H9 (cell line): Measurements from ENCODE around the gene WASHC2C. TPM values are rescaled to one million over a fixed set of nuclear protein-coding genes. Genes with fewer than 3 reads are reported as not detected.
A peak's percentile ranks its signal among the peaks of the same experiment; 100 is the strongest.
"Not testable (repeated sequence)": the region's sequence is repeated elsewhere in the genome, so short reads cannot be mapped to it uniquely, and the experiment has no call there.

ENCODE experiments used
- DNase-seq: peaks from one replicate; pipeline ENCODE4 v3.0.0-alpha.2; 2017
- H2AFZ ChIP-seq: one replicate; pipeline ENCODE4 v1.6.1; 2013; ENCODE audit warnings: mild to moderate bottlenecking, low read length, control low read depth, moderate library complexity
- H2AK5ac ChIP-seq: 2 replicates; pipeline ENCODE4 v1.6.1; 2013; ENCODE audit warnings: low read length, control low read depth, mixed read lengths; ENCODE audit not compliant: insufficient read length
- H2BK120ac ChIP-seq: one replicate; pipeline ENCODE4 v1.6.1; 2013; ENCODE audit warnings: low read depth, mild to moderate bottlenecking, low read length, control low read depth, inconsistent platforms; ENCODE audit not compliant: poor library complexity, severe bottlenecking
- H2BK12ac ChIP-seq: 2 replicates; pipeline ENCODE4 v1.6.1; 2013; ENCODE audit warnings: low read length, control low read depth, mixed read lengths, low read depth; ENCODE audit not compliant: insufficient read length
- H2BK15ac ChIP-seq: 2 replicates; pipeline ENCODE4 v1.6.1; 2013; ENCODE audit warnings: low read depth, low read length, control low read depth
- H2BK20ac ChIP-seq: one replicate; pipeline ENCODE4 v1.6.1; 2013; ENCODE audit warnings: low read depth, mild to moderate bottlenecking, low read length, control low read depth, inconsistent platforms; ENCODE audit not compliant: poor library complexity, severe bottlenecking
- H2BK5ac ChIP-seq: 2 replicates; pipeline ENCODE4 v1.6.1; 2013; ENCODE audit warnings: low read length, control low read depth, mixed read lengths; ENCODE audit not compliant: insufficient read length
- H3K14ac ChIP-seq: 2 replicates; pipeline ENCODE4 v1.6.1; 2013; ENCODE audit warnings: low read length, control low read depth; ENCODE audit not compliant: insufficient read depth
- H3K18ac ChIP-seq: 2 replicates; pipeline ENCODE4 v1.6.1; 2013; ENCODE audit warnings: low read depth, mild to moderate bottlenecking, mixed read lengths, low read length, control low read depth; ENCODE audit not compliant: insufficient read length
- H3K23ac ChIP-seq: 2 replicates; pipeline ENCODE4 v1.6.1; 2013; ENCODE audit warnings: low read length, control low read depth, mixed read lengths, low read depth; ENCODE audit not compliant: insufficient read length
- H3K23me2 ChIP-seq: 2 replicates; pipeline ENCODE4 v1.6.1; 2013; ENCODE audit warnings: low read depth, mild to moderate bottlenecking, mixed read lengths, low read length, control low read depth; ENCODE audit not compliant: insufficient read length, poor library complexity, severe bottlenecking
- H3K27ac ChIP-seq: 2 replicates; pipeline ENCODE4 v1.5.1; 2013; ENCODE audit warnings: low read length, control low read depth, mixed read lengths, low read depth; ENCODE audit not compliant: insufficient read length
- H3K27me3 ChIP-seq: 2 replicates; pipeline ENCODE4 v1.6.1; 2013; ENCODE audit warnings: low read length, control low read depth, inconsistent platforms; ENCODE audit not compliant: insufficient read depth
- H3K4ac ChIP-seq: 2 replicates; pipeline ENCODE4 v1.6.1; 2013; ENCODE audit warnings: low read depth, mild to moderate bottlenecking, control low read depth, inconsistent platforms, low read length, moderate library complexity
- H3K4me1 ChIP-seq: 2 replicates; pipeline ENCODE4 v1.6.1; 2013; ENCODE audit warnings: low read length, control low read depth, inconsistent platforms; ENCODE audit not compliant: insufficient read depth
- H3K4me2 ChIP-seq: 2 replicates; pipeline ENCODE4 v1.6.1; 2013; ENCODE audit warnings: low read length, control low read depth, mixed read lengths; ENCODE audit not compliant: insufficient read length, insufficient read depth
- H3K56ac ChIP-seq: 2 replicates; pipeline ENCODE4 v1.6.1; 2013; ENCODE audit warnings: low read depth, mild to moderate bottlenecking, mixed read lengths, low read length, control low read depth; ENCODE audit not compliant: insufficient read length
- H3K79me1 ChIP-seq: 2 replicates; pipeline ENCODE4 v1.6.1; 2013; ENCODE audit warnings: low read depth, mild to moderate bottlenecking, moderate library complexity, low read length, control low read depth, inconsistent platforms; ENCODE audit not compliant: insufficient read depth, poor library complexity, severe bottlenecking
- H3K79me2 ChIP-seq: 2 replicates; pipeline ENCODE4 v1.6.1; 2013; ENCODE audit warnings: low read length, control low read depth, inconsistent platforms; ENCODE audit not compliant: insufficient read depth
- H3K9ac ChIP-seq: 2 replicates; pipeline ENCODE4 v1.6.1; 2013; ENCODE audit warnings: low read length, control low read depth, mixed read lengths; ENCODE audit not compliant: insufficient read length; ENCODE audit errors: extremely low read depth
- H3K9me3 ChIP-seq: one replicate; pipeline ENCODE4 v1.6.1; 2013; ENCODE audit warnings: low read depth, low read length, inconsistent platforms; ENCODE audit not compliant: control insufficient read depth
- H3T11ph ChIP-seq: one replicate; pipeline ENCODE4 v1.6.1; 2013; ENCODE audit warnings: mild to moderate bottlenecking, low read length, control low read depth, inconsistent platforms
- H4K20me1 ChIP-seq: one replicate; pipeline ENCODE4 v1.6.1; 2013; ENCODE audit not compliant: control insufficient read depth, insufficient read length, insufficient read depth
- H4K5ac ChIP-seq: 2 replicates; pipeline ENCODE4 v1.6.1; 2013; ENCODE audit warnings: low read depth, mild to moderate bottlenecking, mixed read lengths, low read length, control low read depth; ENCODE audit not compliant: insufficient read length
- H4K8ac ChIP-seq: replicated peaks from 2 replicates; pipeline ENCODE4 v1.6.1; 2013; ENCODE audit warnings: low read length, control low read depth, mixed read lengths, low read depth; ENCODE audit not compliant: insufficient read length
- H4K91ac ChIP-seq: 2 replicates; pipeline ENCODE4 v1.6.1; 2013; ENCODE audit warnings: low read depth, mild to moderate bottlenecking, moderate library complexity, mixed read lengths, low read length, control low read depth; ENCODE audit not compliant: insufficient read length
- H3K27ac Mint-ChIP-seq, 3 experiments: 2 replicates in 2 of 3; 3 replicates in 1 of 3; pipeline ENCODE4 v1.8.0; 2020 to 2021; ENCODE audit warnings: mixed read lengths in 3 of 3, mild to moderate bottlenecking in 1 of 3, moderate library complexity in 1 of 3
- H3K27me3 Mint-ChIP-seq: 2 replicates; pipeline ENCODE4 v1.8.0; 2021; ENCODE audit warnings: low read depth, mild to moderate bottlenecking, moderate library complexity, mixed read lengths
- H3K36me3 Mint-ChIP-seq, 3 experiments: 2 replicates in 2 of 3; 3 replicates in 1 of 3; pipeline ENCODE4 v1.8.0; 2020 to 2021; ENCODE audit warnings: low read depth in 3 of 3, mixed read lengths in 3 of 3; ENCODE audit not compliant: insufficient read depth in 1 of 3
- H3K4me1 Mint-ChIP-seq, 2 experiments: 2 replicates each; pipeline ENCODE4 v1.8.0; 2020; ENCODE audit warnings: mixed read lengths in 2 of 2
- H3K4me3 Mint-ChIP-seq, 2 experiments: 2 replicates in 1 of 2; 3 replicates in 1 of 2; pipeline ENCODE4 v1.8.0; 2020 to 2021; ENCODE audit warnings: mild to moderate bottlenecking in 2 of 2, mixed read lengths in 2 of 2, moderate library complexity in 1 of 2
- H3K9me3 Mint-ChIP-seq, 2 experiments: 2 replicates in 1 of 2; 3 replicates in 1 of 2; pipeline ENCODE4 v1.8.0; 2020; ENCODE audit warnings: mild to moderate bottlenecking in 2 of 2, mixed read lengths in 2 of 2, moderate library complexity in 1 of 2
- WGBS: extraction: QIAGEN DNeasy Blood & Tissue Kit; methylation state at CpG from one replicate; pipeline ENCODE4 v1.1.7; 2013; ENCODE audit warnings: missing lambda C conversion rate, low lambda C conversion rate, mixed read lengths; ENCODE audit not compliant: insufficient read length; ENCODE audit errors: extremely low coverage; 5-methylcytosine and 5-hydroxymethylcytosine counted together
- total RNA-seq: library from RNA; stranded (reverse); gene quantifications from 2 replicates; pipeline ENCODE4 v1.2.1, GENCODE V29; 2021

Gene WASHC2C
- total RNA-seq, 1 experiment from 2014 or later: 36.7 TPM

DNA sequence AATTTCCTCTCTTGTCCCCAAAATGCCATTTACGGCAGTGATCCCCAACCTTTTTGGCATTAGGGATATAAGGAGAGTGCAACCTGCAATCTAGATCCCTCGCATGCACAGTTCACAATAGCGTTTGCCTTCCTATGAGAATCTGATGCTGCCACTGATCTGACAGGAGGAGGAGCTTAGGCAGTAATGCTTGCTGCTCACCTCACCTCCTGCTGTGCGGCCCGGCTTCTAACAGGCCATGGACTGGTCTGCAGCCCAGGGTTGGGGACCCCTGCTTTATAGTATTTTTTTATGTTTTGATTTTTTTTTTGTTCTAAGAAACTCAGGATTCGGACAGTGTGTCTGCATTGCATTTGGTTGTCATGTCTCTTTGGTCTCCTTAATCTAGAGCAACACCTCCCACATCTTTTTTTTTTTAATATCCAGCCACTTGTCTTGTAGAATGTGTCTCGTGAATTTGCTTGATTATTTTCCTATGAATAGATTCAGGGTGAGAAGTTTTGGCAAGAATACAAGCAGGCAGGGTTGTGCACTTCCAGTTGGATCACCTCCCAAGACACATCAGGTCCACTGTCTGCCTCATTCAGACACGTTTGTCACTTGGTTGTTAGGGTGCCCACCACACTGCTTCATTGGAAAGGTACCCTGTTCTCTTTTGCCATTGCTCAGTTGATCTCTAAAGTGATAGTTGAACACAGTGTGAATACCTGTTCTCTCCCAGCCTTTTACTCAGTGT is 30.8 kb downstream of the WASHC2C start:
- H3K79me2 ChIP-seq, H3T11ph ChIP-seq, H3K9ac ChIP-seq, H3K4me1 ChIP-seq, H2BK5ac ChIP-seq, H3K4me3 Mint-ChIP-seq, H3K18ac ChIP-seq, H3K56ac ChIP-seq, H2BK12ac ChIP-seq, H3K27me3 Mint-ChIP-seq, H3K9me3 Mint-ChIP-seq, H3K23ac ChIP-seq, H2BK120ac ChIP-seq, H3K4me2 ChIP-seq, H2AK5ac ChIP-seq, H3K4me1 Mint-ChIP-seq, H2AFZ ChIP-seq, H3K23me2 ChIP-seq, H3K27me3 ChIP-seq, H3K4ac ChIP-seq, H4K5ac ChIP-seq, H3K27ac ChIP-seq, H3K14ac ChIP-seq, H4K8ac ChIP-seq, H4K20me1 ChIP-seq, H2BK20ac ChIP-seq, H3K79me1 ChIP-seq, H4K91ac ChIP-seq, H3K9me3 ChIP-seq, H3K27ac Mint-ChIP-seq, H2BK15ac ChIP-seq: not testable (repeated sequence)
- WGBS: no CpG with 5 or more reads among the region's 8 CpGs
- peaks cover 3 to 20% (median 16%) of the 10 kb centered on the region in 3 experiments; a peak in 5 of 7 replicates for H3K36me3 Mint-ChIP-seq
- peak; percentile 19 for DNase-seq

DNA sequence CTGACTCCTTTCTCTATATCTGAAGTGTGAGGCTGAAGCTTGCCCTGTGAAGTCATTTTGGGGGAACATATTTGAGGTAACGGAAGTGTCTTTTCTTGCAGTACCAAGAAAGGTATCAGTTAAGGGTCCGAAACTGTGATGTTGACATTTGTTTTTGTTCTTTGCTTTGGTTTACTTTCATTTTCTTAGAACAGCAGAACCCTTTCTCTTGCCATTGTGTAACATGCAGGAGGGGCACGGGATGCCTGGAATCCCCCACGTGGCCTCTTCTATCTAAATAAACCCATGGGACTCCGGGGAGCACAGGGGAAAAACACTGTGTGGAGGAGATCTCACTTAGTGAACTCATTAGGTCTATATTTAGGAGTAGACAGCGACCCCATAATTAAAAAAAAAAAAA is 34.6 kb downstream of the WASHC2C start:
- H3K56ac ChIP-seq, H3K9ac ChIP-seq, H3K4me3 Mint-ChIP-seq, H4K20me1 ChIP-seq, H3K27ac Mint-ChIP-seq, H3K27me3 Mint-ChIP-seq, H3K4me1 Mint-ChIP-seq, H3K27ac ChIP-seq, H3K23me2 ChIP-seq, H4K91ac ChIP-seq, H3K79me2 ChIP-seq, H3K4me2 ChIP-seq, H4K8ac ChIP-seq, H3K23ac ChIP-seq, H3K4me1 ChIP-seq, H2AFZ ChIP-seq, H4K5ac ChIP-seq, H3T11ph ChIP-seq, H2AK5ac ChIP-seq, H2BK5ac ChIP-seq, H3K14ac ChIP-seq, H3K27me3 ChIP-seq, DNase-seq, H3K9me3 Mint-ChIP-seq, H2BK20ac ChIP-seq, H3K4ac ChIP-seq, H3K79me1 ChIP-seq, H2BK120ac ChIP-seq, H2BK15ac ChIP-seq, H2BK12ac ChIP-seq, H3K18ac ChIP-seq, H3K9me3 ChIP-seq: not testable (repeated sequence)
- WGBS: no CpG with 5 or more reads among the region's 6 CpGs
- H3K36me3 Mint-ChIP-seq: peaks cover 0 to 11% (median 10%) of the 10 kb centered on the region in 3 experiments; a peak in 3 of 7 replicates
